ENCODE results near the gene ABI1.

The ABI1 gene

GRCh38 chr10:26739071-26739631 lies 121.6 kb downstream of the ABI1 start:
- peak overlapping the region; percentile 42 for H3K4me2 ChIP-seq (ENCODE audit: low read depth, low read length)
- TF ChIP-seq EZH2phosphoT487 (IDR thresholded peaks at IDR 0.05; ENCODE audit: low read length) (no peak), EZH2 (optimal IDR thresholded peaks at IDR 0.05; ENCODE audit: low read depth, low read length) (no peak)
- TF ChIP-seq, protein P1, sequence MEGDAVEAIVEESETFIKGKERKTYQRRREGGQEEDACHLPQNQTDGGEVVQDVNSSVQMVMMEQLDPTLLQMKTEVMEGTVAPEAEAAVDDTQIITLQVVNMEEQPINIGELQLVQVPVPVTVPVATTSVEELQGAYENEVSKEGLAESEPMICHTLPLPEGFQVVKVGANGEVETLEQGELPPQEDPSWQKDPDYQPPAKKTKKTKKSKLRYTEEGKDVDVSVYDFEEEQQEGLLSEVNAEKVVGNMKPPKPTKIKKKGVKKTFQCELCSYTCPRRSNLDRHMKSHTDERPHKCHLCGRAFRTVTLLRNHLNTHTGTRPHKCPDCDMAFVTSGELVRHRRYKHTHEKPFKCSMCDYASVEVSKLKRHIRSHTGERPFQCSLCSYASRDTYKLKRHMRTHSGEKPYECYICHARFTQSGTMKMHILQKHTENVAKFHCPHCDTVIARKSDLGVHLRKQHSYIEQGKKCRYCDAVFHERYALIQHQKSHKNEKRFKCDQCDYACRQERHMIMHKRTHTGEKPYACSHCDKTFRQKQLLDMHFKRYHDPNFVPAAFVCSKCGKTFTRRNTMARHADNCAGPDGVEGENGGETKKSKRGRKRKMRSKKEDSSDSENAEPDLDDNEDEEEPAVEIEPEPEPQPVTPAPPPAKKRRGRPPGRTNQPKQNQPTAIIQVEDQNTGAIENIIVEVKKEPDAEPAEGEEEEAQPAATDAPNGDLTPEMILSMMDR (IDR thresholded peaks at IDR 0.05; ENCODE audit: low read length) = no peak
- peak overlapping the region; percentile 44 for H3K9ac ChIP-seq (ENCODE audit: low read length)
- no peaks in the 10 kb centered on the region for H4K20me1 ChIP-seq (ENCODE audit: insufficient read depth, low read length)
- H3K27me3 ChIP-seq (replicated peaks; ENCODE audit: insufficient read depth, low read length) = no peaks in the 10 kb centered on the region
- peaks cover 12% of the 10 kb centered on the region; the same call in 1 of the 2 replicates for H3K36me3 ChIP-seq (replicated peaks; ENCODE audit: insufficient read depth, low read length)
- H3K9me2 ChIP-seq (replicated peaks; ENCODE audit: insufficient read depth, low read length) = no peaks in the 10 kb centered on the region
- peak overlapping the region; percentile 28 for H3K4me3 ChIP-seq (ENCODE audit: low read length)
- peak; percentile 89 for DNase-seq
- H3K79me2 ChIP-seq (ENCODE audit: low read length) = peaks cover 28% of the 10 kb centered on the region
- H3K27ac ChIP-seq (ENCODE audit: low read length) = peak overlapping the region; percentile 89
- H3F3A ChIP-seq (ENCODE audit: insufficient read depth, low read length) = peaks cover 30% of the 10 kb centered on the region
- H3K9me3 ChIP-seq (replicated peaks; ENCODE audit: insufficient read depth, low read length) = no peaks in the 10 kb centered on the region
- no peak overlapping the region for H2AFZ ChIP-seq (ENCODE audit: low read length)
- peaks cover 25% of the 10 kb centered on the region for H3K4me1 ChIP-seq (ENCODE audit: low read length)

DNA sequence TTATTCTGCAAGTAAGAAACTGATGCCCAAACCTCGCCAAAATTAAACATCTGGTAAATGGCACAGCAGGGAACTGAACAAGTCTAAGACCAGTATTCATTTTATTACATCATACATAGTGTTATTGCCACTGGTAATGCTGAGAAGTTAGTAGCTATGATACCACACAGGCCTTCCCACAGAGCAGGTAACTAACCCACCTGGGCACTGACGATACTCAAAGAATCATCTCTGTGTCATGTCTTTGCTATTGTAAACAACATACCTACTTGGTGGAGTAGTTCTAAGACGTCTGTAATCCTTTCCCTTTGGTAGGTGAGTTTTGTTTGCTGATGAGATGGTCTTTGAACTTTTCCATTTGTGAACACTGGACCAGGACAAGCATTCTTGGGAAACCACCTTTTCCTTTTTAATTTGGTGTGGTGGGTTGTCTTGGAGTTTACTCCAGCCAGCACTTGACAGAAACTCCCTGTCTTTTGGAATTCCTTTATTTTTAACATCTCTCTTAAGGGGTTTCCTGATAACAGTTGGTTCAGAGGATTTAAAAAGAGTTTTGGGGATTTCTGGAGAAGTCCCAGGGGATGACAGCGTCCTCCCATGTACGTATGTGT lies 122.4 kb downstream of the ABI1 start:
- TF ChIP-seq EZH2 (optimal IDR thresholded peaks at IDR 0.05; ENCODE audit: low read depth, low read length) = no peak
- no peak for TF ChIP-seq EZH2phosphoT487 (IDR thresholded peaks at IDR 0.05; ENCODE audit: low read length)
- TF ChIP-seq, protein P1 (IDR thresholded peaks at IDR 0.05; ENCODE audit: low read length) = no peak
- Histone ChIP-seq H3K36me3 (replicated peaks; ENCODE audit: insufficient read depth, low read length) (peaks cover 12% of the 10 kb centered on the region; the same call in 1 of the 2 replicates), H3K79me2 (ENCODE audit: low read length) (peaks cover 28% of the 10 kb centered on the region), H3K9ac (ENCODE audit: low read length) (peak overlapping the region; percentile 44), H3K27ac (ENCODE audit: low read length) (peak overlapping the region; percentile 89), H4K20me1 (ENCODE audit: insufficient read depth, low read length) (no peaks in the 10 kb centered on the region), H3K4me1 (ENCODE audit: low read length) (peaks cover 25% of the 10 kb centered on the region), H3K27me3 (replicated peaks; ENCODE audit: insufficient read depth, low read length) (no peaks in the 10 kb centered on the region), H3K4me2 (ENCODE audit: low read depth, low read length) (peak overlapping the region; percentile 42), H3F3A (ENCODE audit: insufficient read depth, low read length) (peaks cover 30% of the 10 kb centered on the region), H2AFZ (ENCODE audit: low read length) (no peak overlapping the region), H3K4me3 (ENCODE audit: low read length) (peak overlapping the region; percentile 28; the same call in 1 of the 2 replicates), H3K9me2 (replicated peaks; ENCODE audit: insufficient read depth, low read length) (no peaks in the 10 kb centered on the region), H3K9me3 (replicated peaks; ENCODE audit: insufficient read depth, low read length) (no peaks in the 10 kb centered on the region)
- no peak for DNase-seq

DNA sequence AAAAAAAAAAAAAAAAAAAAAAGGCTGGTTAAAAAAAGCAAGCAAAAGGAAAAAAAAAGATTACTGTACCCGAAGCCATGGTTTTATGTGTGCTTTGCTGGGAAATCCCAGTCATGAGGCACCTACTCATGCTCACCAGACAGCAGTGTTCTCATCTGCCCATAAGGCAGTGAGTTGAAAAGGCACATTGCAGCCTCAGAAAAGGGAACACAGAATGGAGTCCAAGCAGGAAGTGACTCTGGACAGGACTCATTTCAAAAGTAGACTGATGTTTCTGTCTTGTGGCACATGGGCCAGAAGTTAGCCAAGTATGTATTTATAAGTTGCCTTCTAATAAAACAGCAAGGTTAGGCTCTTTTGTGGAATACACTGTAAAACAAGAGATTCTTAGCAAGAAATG lies 123.0 kb downstream of the ABI1 start:
- Histone ChIP-seq H3K4me1 (ENCODE audit: low read length) (peaks cover 25% of the 10 kb centered on the region), H3K9me2 (replicated peaks; ENCODE audit: insufficient read depth, low read length) (no peaks in the 10 kb centered on the region), H3K27ac (ENCODE audit: low read length) (peak overlapping the region; percentile 89), H3K9me3 (replicated peaks; ENCODE audit: insufficient read depth, low read length) (no peaks in the 10 kb centered on the region), H4K20me1 (ENCODE audit: insufficient read depth, low read length) (no peaks in the 10 kb centered on the region), H3F3A (ENCODE audit: insufficient read depth, low read length) (peaks cover 30% of the 10 kb centered on the region), H3K36me3 (replicated peaks; ENCODE audit: insufficient read depth, low read length) (peaks cover 14% of the 10 kb centered on the region; the same call in 1 of the 2 replicates), H3K9ac (ENCODE audit: low read length) (no peak overlapping the region), H3K4me2 (ENCODE audit: low read depth, low read length) (no peak overlapping the region), H3K79me2 (ENCODE audit: low read length) (peaks cover 24% of the 10 kb centered on the region), H3K27me3 (replicated peaks; ENCODE audit: insufficient read depth, low read length) (no peaks in the 10 kb centered on the region), H2AFZ (ENCODE audit: low read length) (no peak overlapping the region), H3K4me3 (ENCODE audit: low read length) (no peak overlapping the region)
- TF ChIP-seq EZH2phosphoT487 (IDR thresholded peaks at IDR 0.05; ENCODE audit: low read length) (no peak), EZH2 (optimal IDR thresholded peaks at IDR 0.05; ENCODE audit: low read depth, low read length) (no peak)
- TF ChIP-seq, protein P1 (IDR thresholded peaks at IDR 0.05; ENCODE audit: low read length) = no peak
- DNase-seq = peak; percentile 40
